HCT116 (cell line): Measurements from ENCODE around the gene CFAP77.

ENCODE experiments used
- CTCF ChIP-seq, 3 experiments: fragments of 200-600 bp in 1 of 3; sonication (generic) in 1 of 3; IDR thresholded peaks in 2 of 3; conservative IDR thresholded peaks in 1 of 3; 2 replicates each; pipeline ENCODE4 v1.5.1; 2012 to 2017; ENCODE audit warnings: low read depth in 2 of 3, low read length in 2 of 3, antibody characterized with exemption in 1 of 3, borderline replicate concordance in 1 of 3, control low read depth in 1 of 3, mild to moderate bottlenecking in 1 of 3, mixed read lengths in 1 of 3, mixed run types in 1 of 3, moderate library complexity in 1 of 3; ENCODE audit not compliant: insufficient read depth in 1 of 3
- ELF1 ChIP-seq: IDR thresholded peaks from 2 replicates; pipeline ENCODE4 v1.6.1; 2012; ENCODE audit warnings: low read depth, borderline replicate concordance
- EZH2 ChIP-seq: fragments of 200-600 bp; sonication (generic); IDR thresholded peaks from 2 replicates; pipeline ENCODE4 v1.6.1; 2017; ENCODE audit warnings: antibody characterized with exemption, mixed run types
- EZH2phosphoT487 ChIP-seq: fragments of 200-600 bp; IDR thresholded peaks from 2 replicates; pipeline ENCODE4 v1.6.1; 2018; ENCODE audit warnings: antibody characterized with exemption, borderline replicate concordance
- FOSL1 ChIP-seq: IDR thresholded peaks from 2 replicates; pipeline ENCODE4 v1.6.1; 2012; ENCODE audit warnings: low read depth
- JUND ChIP-seq: IDR thresholded peaks from 2 replicates; pipeline ENCODE4 v1.6.1; 2012
- MAX ChIP-seq: IDR thresholded peaks from 2 replicates; pipeline ENCODE4 v1.6.1; 2012
- POLR2A ChIP-seq: IDR thresholded peaks from 2 replicates; pipeline ENCODE4 v1.7.0; 2011; ENCODE audit warnings: borderline replicate concordance; ENCODE audit not compliant: insufficient read depth, insufficient read length; ENCODE audit errors: extremely low read depth
- POLR2AphosphoS5 ChIP-seq: IDR thresholded peaks from 2 replicates; pipeline ENCODE4 v1.6.1; 2011; ENCODE audit warnings: mild to moderate bottlenecking, low read depth, low read length, moderate library complexity
- RAD21 ChIP-seq: IDR thresholded peaks from 2 replicates; pipeline ENCODE4 v1.6.1; 2012; ENCODE audit warnings: low read depth, mild to moderate bottlenecking
- REST ChIP-seq: IDR thresholded peaks from 2 replicates; pipeline ENCODE4 v1.6.1; 2012; ENCODE audit warnings: low read depth
- SIN3A ChIP-seq: IDR thresholded peaks from 2 replicates; pipeline ENCODE4 v1.6.1; 2012; ENCODE audit warnings: low read depth
- SP1 ChIP-seq: IDR thresholded peaks from 2 replicates; pipeline ENCODE4 v1.6.1; 2012; ENCODE audit warnings: low read depth
- ZNF274 ChIP-seq: fragments of 200-500 bp; sonication (Bioruptor generic); IDR thresholded peaks from 2 replicates; pipeline ENCODE4 v1.6.1; 2014; ENCODE audit warnings: mild to moderate bottlenecking, low read depth, low read length, inconsistent platforms

GRCh38 chr9:132488626-132489025 lies 78.6 kb downstream of the CFAP77 start:
- TF ChIP-seq POLR2A, result no peak
- no peak for TF ChIP-seq RAD21
- no peak for TF ChIP-seq CTCF (IDR thresholded peaks at IDR 0.05 in 2 of 3, conservative IDR thresholded peaks at IDR 0.05 in 1 of 3; ENCODE audit: borderline replicate concordance in 1 of 3, insufficient read depth in 1 of 3, low read depth in 2 of 3, low read length in 2 of 3)
- TF ChIP-seq ELF1, result no peak
- no peak for TF ChIP-seq JUND
- no peak for TF ChIP-seq POLR2AphosphoS5
- no peak for TF ChIP-seq FOSL1
- TF ChIP-seq ZNF274, result no peak
- no peak for TF ChIP-seq EZH2
- no peak for TF ChIP-seq EZH2phosphoT487
- no peak for TF ChIP-seq REST
- TF ChIP-seq SIN3A, result no peak
- TF ChIP-seq SP1, result no peak
- TF ChIP-seq MAX, result no peak
